Small intestine (tissue), 7 donors: ENCODE measurements around the gene ARHGAP22. TPM values are rescaled to one million over a fixed set of nuclear protein-coding genes. Genes with fewer than 3 reads are reported as not detected.

Source experiments
- DNase-seq, 2 donors: peaks; one replicate each; pipeline versions ENCODE4 v3.0.0 to v3.0.0-alpha.2; 2013
- FAIRE-seq: peaks from 2 replicates; lab custom pipeline; 2012; peaks lifted over from hg19 to GRCh38; lab: Jason Lieb, UNC
- H3K27ac ChIP-seq, 3 donors: one replicate each; pipeline ENCODE4 v1.5.1; 2013; ENCODE audit warnings: low read length in 2 of 3, mild to moderate bottlenecking in 2 of 3, control low read depth in 1 of 3, inconsistent platforms in 1 of 3, low read depth in 1 of 3, moderate library complexity in 1 of 3
- H3K27me3 ChIP-seq, 3 donors: one replicate each; pipeline ENCODE4 v1.6.1; 2013; ENCODE audit warnings: low read length in 3 of 3, inconsistent platforms in 1 of 3; ENCODE audit not compliant: control insufficient read depth in 3 of 3, insufficient read depth in 3 of 3
- H3K36me3 ChIP-seq, 3 donors: one replicate each; pipeline ENCODE4 v1.6.1; 2013; ENCODE audit warnings: low read length in 3 of 3, inconsistent platforms in 1 of 3, low read depth in 1 of 3, mild to moderate bottlenecking in 1 of 3, moderate library complexity in 1 of 3; ENCODE audit not compliant: control insufficient read depth in 3 of 3, insufficient read depth in 2 of 3
- H3K4me1 ChIP-seq, 3 donors: one replicate each; pipeline ENCODE4 v1.6.1; 2013; ENCODE audit warnings: low read length in 2 of 3, inconsistent platforms in 1 of 3, low read depth in 1 of 3, mild to moderate bottlenecking in 1 of 3, moderate library complexity in 1 of 3; ENCODE audit not compliant: control insufficient read depth in 3 of 3, insufficient read depth in 2 of 3
- H3K4me3 ChIP-seq, 3 donors: one replicate each; pipeline ENCODE4 v1.5.1; 2013; ENCODE audit warnings: low read length in 3 of 3, control low read depth in 1 of 3, inconsistent platforms in 1 of 3, low read depth in 1 of 3, mild to moderate bottlenecking in 1 of 3, moderate library complexity in 1 of 3
- H3K9me3 ChIP-seq, 2 donors: one replicate each; pipeline ENCODE4 v1.6.1; 2013; ENCODE audit warnings: low read depth in 1 of 2, low read length in 1 of 2; ENCODE audit not compliant: control insufficient read depth in 2 of 2, insufficient read depth in 1 of 2
- WGBS, 3 donors: extraction: QIAGEN DNeasy Blood & Tissue Kit; methylation state at CpG; one replicate each; pipeline ENCODE4 v1.1.7; 2013; 5-methylcytosine and 5-hydroxymethylcytosine counted together
- polyA plus RNA-seq, 4 donors: library from polyadenylated mRNA; stranded (reverse) in 3 of 4; unstranded in 1 of 4; fragments of 200-250 nt in 3 of 4; fragments of 120-200 nt in 1 of 4; gene quantifications; one replicate each; pipeline versions ENCODE4 v1.2.1 to v1.2.3, GENCODE V29; 2013
- donor health status: healthy with polysubstance abuse.
- donor health status: control.
- donor health status: control.
- donor health status: Bipolar disorder and iron deficiency.
- donor health status: healthy.

The ARHGAP22 gene
- polyA plus RNA-seq, 4 donors = 0.54 to 1.4 (median 1.3) TPM; not detected in 1

DNA sequence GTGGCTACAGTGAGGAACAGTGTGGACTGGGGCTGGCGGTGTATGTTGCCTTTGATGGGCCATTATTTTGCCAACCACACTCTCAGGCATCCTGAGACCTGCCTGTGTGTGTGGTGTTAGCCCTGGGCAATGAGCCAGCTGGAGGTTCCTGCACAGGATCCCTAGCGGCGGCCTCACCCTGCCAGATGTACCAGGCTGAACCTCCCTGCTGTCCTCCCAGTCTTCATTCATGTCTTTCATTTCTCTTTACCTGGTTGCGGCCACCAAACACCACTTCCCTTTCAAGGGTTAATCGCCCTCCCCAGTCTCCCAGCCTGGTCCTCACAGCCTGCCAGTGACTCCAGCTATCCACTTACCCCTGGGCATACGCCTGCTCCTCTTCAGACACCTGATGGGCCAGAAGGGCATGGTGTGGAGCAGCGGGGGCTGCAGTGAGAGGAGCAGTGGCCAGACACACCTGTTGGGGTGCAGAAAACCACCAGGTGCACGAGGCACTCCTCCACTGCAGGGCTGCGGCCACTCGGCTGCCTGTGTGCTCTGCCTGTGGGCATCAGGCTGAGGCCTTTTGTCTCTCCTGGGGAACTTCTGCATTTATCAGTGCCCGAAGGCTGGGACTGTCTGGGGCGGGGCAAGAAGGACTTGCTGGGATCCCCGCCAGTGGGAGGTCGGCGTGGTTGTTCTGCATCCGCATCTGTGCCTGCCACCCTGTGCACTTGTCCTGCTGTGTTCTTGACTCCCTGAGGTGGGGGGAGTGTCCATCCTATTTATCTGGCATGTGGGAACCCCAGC is 111.6 kb downstream of the ARHGAP22 start:
- Histone ChIP-seq H3K27ac (no peak overlapping the region), H3K4me1 (no peaks in the 10 kb centered on the region), H3K27me3 (no peaks in the 10 kb centered on the region), H3K9me3 (no peaks in the 10 kb centered on the region), H3K4me3 (no peak overlapping the region), H3K36me3 (no peaks in the 10 kb centered on the region)
- FAIRE-seq (no peak), DNase-seq (no peak)
- 45 to 69% (median 56%) methylated on average over 16 of the region's 16 CpGs for WGBS, 3 donors

DNA sequence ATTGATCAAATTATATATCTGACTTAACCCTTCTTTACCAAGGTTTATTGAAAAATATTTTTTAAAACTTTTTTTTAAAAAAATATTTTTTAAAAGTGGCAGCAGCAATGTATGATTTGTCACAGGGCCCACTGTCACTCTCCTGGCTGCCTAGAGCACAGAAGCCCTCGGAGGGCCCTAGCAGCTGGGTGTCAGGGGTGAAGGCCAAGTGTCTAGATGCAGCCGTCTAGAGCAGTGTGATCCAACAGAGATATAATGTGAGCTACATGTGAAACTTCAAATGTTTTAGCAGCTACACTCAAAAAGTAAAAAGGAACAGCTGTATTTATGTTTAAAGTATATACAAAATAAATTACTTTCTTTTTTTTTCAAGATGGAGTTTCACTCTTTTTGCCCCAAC is 112.7 kb downstream of the ARHGAP22 start:
- H3K4me3 ChIP-seq = no peak overlapping the region
- H3K9me3 ChIP-seq = no peaks in the 10 kb centered on the region
- H3K27me3 ChIP-seq = no peaks in the 10 kb centered on the region
- no peaks in the 10 kb centered on the region for H3K4me1 ChIP-seq
- no peak overlapping the region for H3K27ac ChIP-seq
- WGBS, 3 donors = 56% methylated on average over 2 of the region's 2 CpGs
- no peak for FAIRE-seq
- DNase-seq = no peak
- H3K36me3 ChIP-seq = no peaks in the 10 kb centered on the region

DNA sequence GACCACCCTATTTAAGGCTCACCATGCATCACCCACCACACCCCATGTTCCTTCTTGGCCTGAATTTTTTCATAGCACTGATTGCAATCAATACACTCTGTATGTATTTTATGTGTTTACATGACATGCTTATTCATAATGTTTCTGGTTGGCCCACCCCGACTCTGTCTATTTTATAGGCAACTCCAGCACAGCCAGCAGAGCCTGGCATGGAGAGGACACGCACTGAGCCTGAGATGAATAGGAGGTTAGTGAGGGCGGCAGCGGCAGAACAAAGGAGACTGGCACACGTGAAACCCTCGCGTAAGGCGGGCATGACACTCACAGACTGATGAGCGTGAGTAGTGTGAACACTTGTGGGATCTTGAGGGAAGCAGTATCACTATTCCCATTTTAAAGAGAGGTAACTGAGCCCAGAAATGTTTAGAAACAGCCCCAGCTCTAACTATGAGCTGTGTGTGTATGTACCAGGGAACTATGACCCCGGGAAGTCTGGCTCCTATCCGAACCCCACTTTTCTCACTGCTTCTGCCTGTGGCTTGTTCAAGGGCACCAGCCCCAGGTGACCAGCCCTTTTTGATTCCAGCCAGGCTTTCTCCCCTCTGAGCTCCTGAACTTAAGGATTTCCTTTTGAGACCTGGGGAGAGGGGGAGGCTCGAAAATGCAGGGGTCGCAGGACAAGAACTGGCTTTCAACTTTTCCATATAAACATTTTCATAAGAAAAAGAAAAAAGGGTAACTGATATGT is 113.3 kb downstream of the ARHGAP22 start:
- WGBS, 3 donors = 88 to 94% (median 91%) methylated on average over 13 of the region's 13 CpGs
- Histone ChIP-seq H3K4me1 (no peaks in the 10 kb centered on the region), H3K27me3 (no peaks in the 10 kb centered on the region), H3K9me3 (no peaks in the 10 kb centered on the region), H3K36me3 (no peaks in the 10 kb centered on the region), H3K4me3 (no peak overlapping the region), H3K27ac (no peak overlapping the region)
- FAIRE-seq = no peak
- DNase-seq = no peak

DNA sequence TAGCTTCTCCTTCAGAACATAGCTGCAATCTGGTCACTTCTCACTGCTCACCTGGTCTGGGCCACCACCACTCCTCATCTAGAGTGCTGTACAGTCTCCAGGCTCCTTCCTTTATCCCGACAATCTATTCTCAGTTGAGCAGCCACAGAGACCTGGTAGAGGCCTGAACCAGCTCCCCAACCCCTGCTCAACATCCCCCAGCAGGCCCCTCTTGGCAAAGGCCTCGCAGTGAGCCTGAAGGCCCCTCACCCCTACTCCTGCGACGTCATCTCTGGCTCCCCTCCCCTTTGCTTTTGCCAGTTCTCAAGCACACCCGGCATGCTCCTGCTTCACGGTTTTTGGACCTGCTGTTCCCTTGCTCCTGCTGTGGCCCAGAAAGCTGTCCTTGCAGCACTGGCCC is 113.9 kb downstream of the ARHGAP22 start:
- Histone ChIP-seq H3K9me3 (no peaks in the 10 kb centered on the region), H3K36me3 (no peaks in the 10 kb centered on the region), H3K27ac (no peak overlapping the region), H3K4me3 (no peak overlapping the region), H3K27me3 (no peaks in the 10 kb centered on the region), H3K4me1 (no peaks in the 10 kb centered on the region)
- WGBS, 3 donors = 70 to 86% (median 85%) methylated on average over 6 of the region's 6 CpGs
- DNase-seq = no peak
- no peak for FAIRE-seq

DNA sequence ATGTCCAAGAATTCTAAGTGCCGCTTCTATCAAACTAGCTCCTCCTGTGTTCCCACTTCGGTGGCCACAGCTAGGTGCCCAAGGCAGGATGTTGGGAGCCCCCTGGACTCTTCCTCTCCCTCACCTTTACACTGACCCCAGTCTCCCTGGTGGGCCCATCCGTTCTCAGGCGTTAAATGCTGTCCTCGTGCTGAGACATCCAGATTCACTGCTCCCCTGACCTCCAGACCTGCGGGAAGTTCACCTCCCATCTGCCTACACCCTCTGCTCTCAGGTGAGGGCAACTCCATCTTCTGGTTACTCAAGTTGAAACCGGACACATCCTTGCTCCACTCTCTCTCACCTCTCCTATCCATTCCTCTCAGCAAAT is 114.3 kb downstream of the ARHGAP22 start:
- Histone ChIP-seq H3K36me3 (no peaks in the 10 kb centered on the region), H3K27me3 (no peaks in the 10 kb centered on the region), H3K9me3 (no peaks in the 10 kb centered on the region), H3K27ac (no peak overlapping the region), H3K4me1 (no peaks in the 10 kb centered on the region), H3K4me3 (no peak overlapping the region)
- no peak for FAIRE-seq
- no peak for DNase-seq
- WGBS, 3 donors = 78 to 90% (median 89%) methylated on average over 7 of the region's 7 CpGs

DNA sequence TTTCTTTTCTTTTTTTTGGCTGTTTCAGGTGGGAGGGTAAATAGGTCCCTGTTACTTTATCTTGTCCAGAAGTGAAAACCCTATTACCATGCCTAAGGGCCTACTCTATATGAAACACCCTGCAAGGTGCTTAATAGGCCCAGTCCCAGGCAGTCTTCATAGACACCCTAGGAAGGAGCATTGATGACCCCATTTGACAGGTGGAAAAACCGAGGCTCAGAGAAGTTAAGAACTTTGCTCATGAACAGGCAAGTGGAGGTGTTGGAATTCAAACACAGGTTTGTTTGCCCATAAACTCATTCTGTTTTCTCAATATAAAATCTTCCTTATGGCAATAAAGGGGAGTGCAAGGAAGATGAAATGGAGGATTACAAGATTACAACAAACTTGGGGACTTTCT is 115.8 kb downstream of the ARHGAP22 start:
- 71 to 99% (median 93%) methylated on average over 1 of the region's 1 CpG for WGBS, 3 donors
- H3K4me3 ChIP-seq = no peak overlapping the region
- H3K9me3 ChIP-seq = no peaks in the 10 kb centered on the region
- H3K36me3 ChIP-seq = no peaks in the 10 kb centered on the region
- FAIRE-seq (no peak), DNase-seq (no peak)
- H3K27ac ChIP-seq = no peak overlapping the region
- no peaks in the 10 kb centered on the region for H3K27me3 ChIP-seq
- no peaks in the 10 kb centered on the region for H3K4me1 ChIP-seq

DNA sequence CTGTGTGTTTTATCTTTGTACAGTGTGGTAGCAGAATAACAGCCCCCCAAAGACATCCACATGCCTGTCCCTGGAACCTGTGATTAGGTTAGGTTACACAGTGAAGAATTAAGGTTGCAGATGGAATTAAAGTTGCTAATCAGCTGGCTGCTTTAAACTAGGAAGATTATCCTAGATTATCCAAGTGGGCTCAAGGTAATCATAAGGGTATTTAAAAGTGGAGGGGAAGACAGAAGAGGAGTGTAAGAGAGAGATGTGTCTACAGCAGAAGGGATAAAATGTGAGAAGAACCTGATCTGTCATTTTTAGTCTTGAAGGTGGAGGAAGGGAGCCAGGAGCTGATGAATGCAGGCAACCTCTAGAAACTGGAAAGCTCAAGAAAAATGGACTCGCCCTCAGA is 117.6 kb downstream of the ARHGAP22 start:
- no peaks in the 10 kb centered on the region for H3K9me3 ChIP-seq
- H3K36me3 ChIP-seq = no peaks in the 10 kb centered on the region
- no peak for FAIRE-seq

DNA sequence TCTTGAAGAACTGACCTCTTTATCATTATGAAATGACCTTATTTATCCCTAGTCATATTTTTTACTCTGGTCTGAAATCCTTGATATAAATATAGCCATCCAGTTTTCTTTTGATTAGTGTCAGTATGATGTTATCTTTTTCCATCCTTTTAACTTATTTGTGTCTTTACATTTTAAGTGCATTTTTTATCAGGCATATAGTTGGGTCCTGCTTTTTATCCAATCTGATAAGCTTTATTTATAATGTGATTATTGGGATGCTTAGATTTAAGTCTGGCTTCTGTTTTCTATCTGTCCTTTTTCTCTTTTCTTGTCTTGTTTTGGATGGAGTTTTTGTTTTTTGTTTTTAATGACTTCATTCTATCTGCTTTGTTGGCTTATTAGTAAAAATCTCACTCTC is 119.2 kb downstream of the ARHGAP22 start:
- no peak overlapping the region for H3K4me3 ChIP-seq
- no peaks in the 10 kb centered on the region for H3K9me3 ChIP-seq
- H3K4me1 ChIP-seq = peaks cover 0 to 3% (median 0%) of the 10 kb centered on the region in 3 donors
- H3K36me3 ChIP-seq = no peaks in the 10 kb centered on the region
- no peak for FAIRE-seq
- no peaks in the 10 kb centered on the region for H3K27me3 ChIP-seq
- no peak for DNase-seq
- no peak overlapping the region for H3K27ac ChIP-seq

More for the DNA sequence above, 117.6 kb downstream of the ARHGAP22 start:
- Histone ChIP-seq H3K4me1 (no peaks in the 10 kb centered on the region), H3K4me3 (no peak overlapping the region), H3K27ac (no peak overlapping the region), H3K27me3 (no peaks in the 10 kb centered on the region)
- WGBS, 3 donors = 70 to 94% (median 86%) methylated on average over 1 of the region's 1 CpG
- no peak for DNase-seq
